Liver (tissue), 9 donors: ENCODE measurements around the gene MIEF1. TPM values are rescaled to one million over a fixed set of nuclear protein-coding genes. Genes with fewer than 3 reads are reported as not detected.

Experiments
- DNase-seq: peaks from one replicate; pipeline ENCODE4 v3.0.0-alpha.2; 2017; ENCODE audit warnings: low spot score
- H3K27ac ChIP-seq, 2 donors: one replicate each; pipeline ENCODE4 v1.7.0; 2013; ENCODE audit warnings: inconsistent platforms in 2 of 2, low read length in 2 of 2, control low read depth in 1 of 2, low read depth in 1 of 2, mild to moderate bottlenecking in 1 of 2
- H3K27me3 ChIP-seq, 4 donors: one replicate each; pipeline versions ENCODE4 v1.6.1 to v1.7.0; 2013; ENCODE audit warnings: low read length in 3 of 4, inconsistent platforms in 1 of 4, mild to moderate bottlenecking in 1 of 4, moderate library complexity in 1 of 4; ENCODE audit not compliant: control insufficient read depth in 4 of 4, insufficient read depth in 4 of 4
- H3K36me3 ChIP-seq, 4 donors: one replicate each; pipeline versions ENCODE4 v1.6.1 to v1.7.0; 2013; ENCODE audit warnings: low read length in 3 of 4, mild to moderate bottlenecking in 3 of 4, low read depth in 1 of 4, moderate library complexity in 1 of 4; ENCODE audit not compliant: control insufficient read depth in 4 of 4, insufficient read depth in 3 of 4
- H3K4me1 ChIP-seq, 4 donors: one replicate each; pipeline versions ENCODE4 v1.6.1 to v1.7.0; 2013; ENCODE audit warnings: low read length in 3 of 4, mild to moderate bottlenecking in 3 of 4, moderate library complexity in 1 of 4; ENCODE audit not compliant: control insufficient read depth in 4 of 4, insufficient read depth in 4 of 4
- H3K4me3 ChIP-seq, 3 donors: one replicate each; pipeline versions ENCODE4 v1.6.1 to v1.7.0; 2013; ENCODE audit warnings: low read length in 3 of 3, control low read depth in 1 of 3, low read depth in 1 of 3, mild to moderate bottlenecking in 1 of 3
- H3K9ac ChIP-seq, 2 donors: one replicate each; pipeline ENCODE4 v1.7.0; 2013; ENCODE audit warnings: low read length in 2 of 2, mild to moderate bottlenecking in 2 of 2, moderate library complexity in 2 of 2, control low read depth in 1 of 2, low read depth in 1 of 2
- H3K9me3 ChIP-seq, 4 donors: one replicate each; pipeline versions ENCODE4 v1.6.1 to v1.7.0; 2013; ENCODE audit warnings: low read length in 3 of 4; ENCODE audit not compliant: control insufficient read depth in 4 of 4
- ATF3 ChIP-seq: IDR thresholded peaks from 2 replicates; pipeline ENCODE4 v1.6.1; 2016; ENCODE audit warnings: antibody characterized with exemption
- CTCF ChIP-seq: fragments of 150-350 bp; IDR thresholded peaks from 2 replicates; pipeline ENCODE4 v1.5.1; 2017; ENCODE audit warnings: improper control_type of control experiment, low read depth, low read length; ENCODE audit not compliant: missing input control
- EGR1 ChIP-seq, 2 donors: IDR thresholded peaks; 2 replicates each; pipeline ENCODE4 v1.6.1; 2016 to 2018; ENCODE audit warnings: antibody characterized with exemption in 2 of 2, low read depth in 2 of 2
- FOXA2 ChIP-seq: IDR thresholded peaks from 2 replicates; pipeline ENCODE4 v1.6.1; 2016; ENCODE audit warnings: antibody characterized with exemption
- HNF4A ChIP-seq, 2 donors: conservative IDR thresholded peaks; 2 replicates each; pipeline ENCODE4 v1.6.1; 2016; ENCODE audit warnings: antibody characterized with exemption in 2 of 2, mild to moderate bottlenecking in 2 of 2
- HNF4G ChIP-seq: IDR thresholded peaks from 2 replicates; pipeline ENCODE4 v1.6.1; 2016; ENCODE audit warnings: antibody characterized with exemption
- JUND ChIP-seq, 2 donors: IDR thresholded peaks; 2 replicates each; pipeline ENCODE4 v1.6.1; 2016; ENCODE audit warnings: antibody characterized with exemption in 2 of 2
- MAX ChIP-seq: IDR thresholded peaks from 2 replicates; pipeline ENCODE4 v1.6.1; 2016; ENCODE audit warnings: antibody characterized with exemption
- NR2F2 ChIP-seq: IDR thresholded peaks from 2 replicates; pipeline ENCODE4 v1.6.1; 2016; ENCODE audit warnings: antibody characterized with exemption
- RAD21 ChIP-seq, 2 donors: IDR thresholded peaks; 2 replicates each; pipeline ENCODE4 v1.6.1; 2016; ENCODE audit warnings: antibody characterized with exemption in 2 of 2, mild to moderate bottlenecking in 2 of 2
- REST ChIP-seq: IDR thresholded peaks from 2 replicates; pipeline ENCODE4 v1.6.1; 2016; ENCODE audit warnings: antibody characterized with exemption, mild to moderate bottlenecking
- RXRA ChIP-seq, 2 donors: IDR thresholded peaks; 2 replicates each; pipeline ENCODE4 v1.6.1; 2017 to 2018; ENCODE audit warnings: antibody characterized with exemption in 2 of 2, mild to moderate bottlenecking in 1 of 2
- SP1 ChIP-seq: IDR thresholded peaks from 2 replicates; pipeline ENCODE4 v1.6.1; 2018; ENCODE audit warnings: antibody characterized with exemption, mild to moderate bottlenecking
- TAF1 ChIP-seq: conservative IDR thresholded peaks from 2 replicates; pipeline ENCODE4 v1.6.1; 2016; ENCODE audit warnings: antibody characterized with exemption, mild to moderate bottlenecking
- YY1 ChIP-seq: IDR thresholded peaks from 2 replicates; pipeline ENCODE4 v1.6.1; 2016; ENCODE audit warnings: antibody characterized with exemption, mild to moderate bottlenecking
- ZBTB33 ChIP-seq: IDR thresholded peaks from 2 replicates; pipeline ENCODE4 v1.6.1; 2016; ENCODE audit warnings: antibody characterized with exemption
- WGBS: extraction: QIAGEN DNeasy Blood & Tissue Kit; methylation state at CpG from one replicate; pipeline ENCODE4 v1.1.7; 2013; 5-methylcytosine and 5-hydroxymethylcytosine counted together
- polyA plus RNA-seq, 2 donors: library from polyadenylated mRNA; stranded (reverse) in 1 of 2; unstranded in 1 of 2; fragments of 200-250 nt in 1 of 2; fragments of >200 nt in 1 of 2; fragmentation: Nextera tagmentation in 1 of 2; extraction: Ambion mirVana in 1 of 2; gene quantifications; one replicate each; pipeline versions ENCODE4 v1.2.1 to v1.2.3, GENCODE V29; 2013 to 2015
- total RNA-seq, 2 donors: library from RNA; depleted of rRNA; stranded (reverse); fragments of >200 nt; gene quantifications; one replicate each; pipeline ENCODE4 v1.2.3, GENCODE V29; 2014
- donor health status: healthy.
- donor health status: healthy.
- donor health status: healthy.
- donor health status: healthy.
- donor health status: healthy.

MIEF1 gene
- total and polyA plus RNA-seq, 4 donors, result 12.9 to 31.1 (median 20.7) TPM

GRCh38 chr22:39514373-39514973 lies 12.4 kb downstream of the MIEF1 start:
- H3K36me3 ChIP-seq, result peaks cover 12 to 56% (median 52%) of the 10 kb centered on the region in 4 donors
- H3K9ac ChIP-seq, result no peak overlapping the region
- peaks cover 1 to 25% (median 11%) of the 10 kb centered on the region in 4 donors for H3K4me1 ChIP-seq
- DNase-seq, result peak; percentile 78
- no peak overlapping the region for H3K4me3 ChIP-seq
- H3K27ac ChIP-seq, result no peak overlapping the region
- WGBS, result 53% methylated on average over 8 of the region's 8 CpGs
- TF ChIP-seq CTCF (peak; percentile 62), RAD21 (IDR thresholded peaks at IDR 0.05) (peak; percentile 69 to 80), NR2F2 (no peak)
- H3K27me3 ChIP-seq, result no peaks in the 10 kb centered on the region
- H3K9me3 ChIP-seq, result no peaks in the 10 kb centered on the region

GRCh38 chr22:39515266-39516050 lies 13.4 kb downstream of the MIEF1 start:
- Histone ChIP-seq H3K4me1 (peaks cover 1 to 26% (median 12%) of the 10 kb centered on the region in 4 donors), H3K27ac (no peak overlapping the region), H3K4me3 (no peak overlapping the region), H3K9me3 (no peaks in the 10 kb centered on the region), H3K27me3 (no peaks in the 10 kb centered on the region), H3K9ac (no peak overlapping the region), H3K36me3 (peaks cover 12 to 51% (median 48%) of the 10 kb centered on the region in 4 donors)
- 90% methylated on average over 12 of the region's 12 CpGs for WGBS
- no peak for DNase-seq
- TF ChIP-seq EGR1 (IDR thresholded peaks at IDR 0.05; ENCODE audit: low read depth in 2 of 2), result no peak
- TF ChIP-seq TAF1, result no peak
- no peak for TF ChIP-seq ATF3
- TF ChIP-seq RXRA (IDR thresholded peaks at IDR 0.05), result no peak
- no peak for TF ChIP-seq MAX
- no peak for TF ChIP-seq JUND (IDR thresholded peaks at IDR 0.05)
- TF ChIP-seq CTCF, result no peak
- no peak for TF ChIP-seq YY1
- TF ChIP-seq SP1, result no peak
- no peak for TF ChIP-seq HNF4A (conservative IDR thresholded peaks at IDR 0.05)
- TF ChIP-seq REST, result no peak
- TF ChIP-seq ZBTB33, result no peak
- TF ChIP-seq FOXA2, result no peak
- TF ChIP-seq HNF4G, result no peak
